ENCODE data around the gene IKZF2. TPM values are rescaled to one million over a fixed set of nuclear protein-coding genes. Genes with fewer than 3 reads are reported as not detected.

IKZF2 gene
- total RNA-seq, 1 experiment from 2014 or later, result 8.8 TPM

- BruUV-seq (replicated peaks), result no TSS peak
- POLR2A ChIA-PET, result interaction anchor here (0.6 to 1.6 kb wide), 4 partner anchors 11 to 54 kb away, joined by 3 to 6 read pairs (median 4); no protein-coding TSS in a partner anchor
- Mint-ChIP-seq H3K9me3 (ENCODE audit: unreplicated experiment) (no peaks in the 10 kb centered on the region), H3K36me3 (ENCODE audit: insufficient read depth, unreplicated experiment) (no peaks in the 10 kb centered on the region), H3K4me3 (ENCODE audit: unreplicated experiment) (no peak overlapping the region), H3K27me3 (ENCODE audit: insufficient read depth, unreplicated experiment) (no peaks in the 10 kb centered on the region), H3K27ac (ENCODE audit: low read depth, unreplicated experiment) (no peak overlapping the region), H3K4me1 (ENCODE audit: insufficient read depth, unreplicated experiment) (no peaks in the 10 kb centered on the region)
- CTCF ChIA-PET, result no interaction called here
- TF ChIP-seq, protein P1, sequence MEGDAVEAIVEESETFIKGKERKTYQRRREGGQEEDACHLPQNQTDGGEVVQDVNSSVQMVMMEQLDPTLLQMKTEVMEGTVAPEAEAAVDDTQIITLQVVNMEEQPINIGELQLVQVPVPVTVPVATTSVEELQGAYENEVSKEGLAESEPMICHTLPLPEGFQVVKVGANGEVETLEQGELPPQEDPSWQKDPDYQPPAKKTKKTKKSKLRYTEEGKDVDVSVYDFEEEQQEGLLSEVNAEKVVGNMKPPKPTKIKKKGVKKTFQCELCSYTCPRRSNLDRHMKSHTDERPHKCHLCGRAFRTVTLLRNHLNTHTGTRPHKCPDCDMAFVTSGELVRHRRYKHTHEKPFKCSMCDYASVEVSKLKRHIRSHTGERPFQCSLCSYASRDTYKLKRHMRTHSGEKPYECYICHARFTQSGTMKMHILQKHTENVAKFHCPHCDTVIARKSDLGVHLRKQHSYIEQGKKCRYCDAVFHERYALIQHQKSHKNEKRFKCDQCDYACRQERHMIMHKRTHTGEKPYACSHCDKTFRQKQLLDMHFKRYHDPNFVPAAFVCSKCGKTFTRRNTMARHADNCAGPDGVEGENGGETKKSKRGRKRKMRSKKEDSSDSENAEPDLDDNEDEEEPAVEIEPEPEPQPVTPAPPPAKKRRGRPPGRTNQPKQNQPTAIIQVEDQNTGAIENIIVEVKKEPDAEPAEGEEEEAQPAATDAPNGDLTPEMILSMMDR (IDR thresholded peaks at IDR 0.05; ENCODE audit: unreplicated experiment), result no peak
- intact Hi-C loops (cut with micrococcal nuclease), result no loop called here
- DNase-seq (ENCODE audit: unreplicated experiment), result no peak
These were observed 70.3 kb downstream of the IKZF2 start for GRCh38 chr2:213080969-213081617.

GRCh38 chr2:213079756-213080155 lies 71.7 kb downstream of the IKZF2 start:
- Mint-ChIP-seq H3K27ac (ENCODE audit: low read depth, unreplicated experiment) (no peak overlapping the region), H3K27me3 (ENCODE audit: insufficient read depth, unreplicated experiment) (no peaks in the 10 kb centered on the region), H3K9me3 (ENCODE audit: unreplicated experiment) (no peaks in the 10 kb centered on the region), H3K4me1 (ENCODE audit: insufficient read depth, unreplicated experiment) (no peaks in the 10 kb centered on the region), H3K36me3 (ENCODE audit: insufficient read depth, unreplicated experiment) (no peaks in the 10 kb centered on the region), H3K4me3 (ENCODE audit: unreplicated experiment) (no peak overlapping the region)
- no TSS peak for BruUV-seq (replicated peaks)
- ChIA-PET POLR2A (interaction anchor here (0.6 to 0.7 kb wide), 2 partner anchors 36 to 44 kb away, joined by 3 read pairs; no protein-coding TSS in a partner anchor), CTCF (interaction anchor here (0.9 kb wide), 1 partner anchor 303 kb away, joined by 3 read pairs; no protein-coding TSS in a partner anchor)
- TF ChIP-seq, protein P1 (IDR thresholded peaks at IDR 0.05; ENCODE audit: unreplicated experiment), result no peak
- intact Hi-C loops (cut with micrococcal nuclease), result no loop called here
- DNase-seq (ENCODE audit: unreplicated experiment), result no peak

DNA sequence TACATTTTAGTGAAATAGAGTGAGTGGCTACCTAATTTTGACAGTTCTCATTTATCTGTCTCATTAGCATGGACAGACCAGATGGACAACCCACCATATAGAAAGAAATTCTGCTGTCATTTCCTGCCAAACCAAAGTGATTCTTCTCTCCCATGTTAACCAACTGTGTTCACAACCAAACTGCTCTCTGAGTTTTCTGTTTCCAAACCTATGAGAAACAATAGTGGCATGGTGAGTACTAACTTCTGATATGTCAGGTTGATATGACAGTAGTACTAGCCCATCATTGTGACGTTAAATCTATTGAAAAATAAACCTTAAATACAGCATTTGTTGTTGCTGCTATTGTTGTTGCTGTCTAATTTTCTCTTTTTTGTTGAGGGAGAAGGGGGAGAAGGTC lies 72.7 kb downstream of the IKZF2 start:
- CTCF ChIA-PET, result no interaction called here
- H3K9me3 Mint-ChIP-seq (ENCODE audit: unreplicated experiment), result no peaks in the 10 kb centered on the region
- DNase-seq (ENCODE audit: unreplicated experiment), result no peak
- POLR2A ChIA-PET, result no interaction called here
- H3K4me3 Mint-ChIP-seq (ENCODE audit: unreplicated experiment), result no peak overlapping the region
- H3K4me1 Mint-ChIP-seq (ENCODE audit: insufficient read depth, unreplicated experiment), result no peaks in the 10 kb centered on the region
- no peaks in the 10 kb centered on the region for H3K27me3 Mint-ChIP-seq (ENCODE audit: insufficient read depth, unreplicated experiment)
- TF ChIP-seq, protein P1 (IDR thresholded peaks at IDR 0.05; ENCODE audit: unreplicated experiment), result no peak
- no peak overlapping the region for H3K27ac Mint-ChIP-seq (ENCODE audit: low read depth, unreplicated experiment)
- H3K36me3 Mint-ChIP-seq (ENCODE audit: insufficient read depth, unreplicated experiment), result no peaks in the 10 kb centered on the region
- BruUV-seq (replicated peaks), result no TSS peak
- intact Hi-C loops (cut with micrococcal nuclease), result no loop called here

DNA sequence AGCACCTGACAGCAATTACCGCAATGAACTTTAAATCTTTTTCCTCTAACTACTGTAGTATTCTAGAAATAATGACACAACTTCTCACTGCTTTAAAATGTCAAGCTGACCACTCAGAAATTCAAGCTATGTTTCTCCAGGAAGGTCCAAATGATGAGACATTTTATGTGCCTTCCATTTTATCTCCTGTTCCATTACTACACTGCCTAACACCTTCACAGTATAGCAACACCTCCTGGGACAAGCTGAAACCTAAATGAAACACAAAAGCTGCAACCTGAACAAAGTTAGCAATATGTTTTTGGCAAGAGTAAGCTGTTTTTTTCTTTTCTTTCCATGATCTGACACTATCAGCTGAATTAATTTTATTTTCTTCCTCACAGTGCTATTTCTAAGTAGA lies 81.9 kb downstream of the IKZF2 start:
- no peak overlapping the region for H3K27ac Mint-ChIP-seq (ENCODE audit: low read depth, unreplicated experiment)
- POLR2A ChIA-PET, result interaction anchor here (0.6 to 1.6 kb wide), 7 partner anchors 11 to 666 kb away, joined by 3 to 8 read pairs (median 3); partner anchors contain the start of gene IKZF2
- H3K4me3 Mint-ChIP-seq (ENCODE audit: unreplicated experiment), result no peak overlapping the region

More for the DNA sequence above, 81.9 kb downstream of the IKZF2 start:
- intact Hi-C loops (cut with micrococcal nuclease), result loop anchor here (5.0 kb wide), 1 partner anchor 83 kb away; the partner anchor contains the start of gene IKZF2
- H3K27me3 Mint-ChIP-seq (ENCODE audit: insufficient read depth, unreplicated experiment), result no peaks in the 10 kb centered on the region
- peaks cover 28% of the 10 kb centered on the region for H3K4me1 Mint-ChIP-seq (ENCODE audit: insufficient read depth, unreplicated experiment)
- CTCF ChIA-PET, result interaction anchor here (0.8 to 1.3 kb wide), 2 partner anchors 12 to 143 kb away, joined by 3 to 5 read pairs; no protein-coding TSS in a partner anchor
- H3K9me3 Mint-ChIP-seq (ENCODE audit: unreplicated experiment), result no peaks in the 10 kb centered on the region
- no TSS peak for BruUV-seq (replicated peaks)
- peaks cover 6% of the 10 kb centered on the region for H3K36me3 Mint-ChIP-seq (ENCODE audit: insufficient read depth, unreplicated experiment)
- TF ChIP-seq, protein P1 (IDR thresholded peaks at IDR 0.05; ENCODE audit: unreplicated experiment), result no peak
- no peak for DNase-seq (ENCODE audit: unreplicated experiment)
